OCI-LY7 (cell line): ENCODE results near the gene LHX6. TPM values are rescaled to one million over a fixed set of nuclear protein-coding genes. Genes with fewer than 3 reads are reported as not detected.

ENCODE experiments used
- BruUV-seq: library from RNA; stranded (reverse); fragments of 400-500 nt; replicated peaks from 2 replicates; lab custom pipeline; 2021; lab: Mats Ljungman, UMichigan
- CTCF ChIA-PET: fragments of 300-600 bp; sonication (Branson Sonifier 250); formaldehyde crosslinking; loops from one replicate; lab custom pipeline; 2022; ENCODE audit warnings: antibody characterized with exemption; ENCODE audit not compliant: unreplicated experiment; lab: Charles Lee
- POLR2A ChIA-PET: fragments of 300-600 bp; sonication (Branson Sonifier 250); formaldehyde crosslinking; loops from one replicate; lab custom pipeline; 2022; ENCODE audit warnings: antibody characterized with exemption; lab: Charles Lee
- DNase-seq: peaks from one replicate; pipeline ENCODE4 v3.0.0-alpha.2; 2015; ENCODE audit warnings: low spot score
- H2AFZ ChIP-seq: fragments of 200-600 bp; sonication (generic), shearing (Covaris generic); 2 replicates; pipeline ENCODE4 v1.6.1; 2014; ENCODE audit warnings: mild to moderate bottlenecking, antibody characterized with exemption, low read length, moderate library complexity
- H3K27ac ChIP-seq: fragments of 200-600 bp; sonication (generic); 2 replicates; pipeline ENCODE4 v1.5.1; 2014; ENCODE audit warnings: mixed run types, low read depth, mild to moderate bottlenecking, moderate library complexity, low read length, inconsistent platforms; ENCODE audit not compliant: poor library complexity, severe bottlenecking
- H3K36me3 ChIP-seq: fragments of 200-600 bp; sonication (generic); 2 replicates; pipeline ENCODE4 v1.6.1; 2014; ENCODE audit warnings: mild to moderate bottlenecking, antibody characterized with exemption, low read length, moderate library complexity, mixed read lengths; ENCODE audit not compliant: insufficient read depth
- H3K4me1 ChIP-seq: fragments of 200-600 bp; sonication (generic); 2 replicates; pipeline ENCODE4 v1.5.1; 2014; ENCODE audit warnings: mild to moderate bottlenecking, low read length; ENCODE audit not compliant: insufficient read depth, poor library complexity, severe bottlenecking
- H3K4me2 ChIP-seq: fragments of 200-600 bp; sonication (generic); 2 replicates; pipeline ENCODE4 v1.6.1; 2014; ENCODE audit warnings: mild to moderate bottlenecking, low read length
- H3K4me3 ChIP-seq: fragments of 200-600 bp; sonication (generic); 2 replicates; pipeline ENCODE4 v1.5.1; 2014; ENCODE audit warnings: mild to moderate bottlenecking, low read depth, low read length; ENCODE audit not compliant: poor library complexity, severe bottlenecking
- H3K79me2 ChIP-seq: fragments of 200-600 bp; sonication (generic); 2 replicates; pipeline ENCODE4 v1.6.1; 2016; ENCODE audit warnings: low read depth, mild to moderate bottlenecking, low read length, moderate library complexity, mixed read lengths; ENCODE audit not compliant: insufficient read depth
- H3K9me2 ChIP-seq: fragments of 200-600 bp; sonication (generic); 2 replicates; pipeline ENCODE4 v1.6.1; 2016; ENCODE audit warnings: mild to moderate bottlenecking, low read length, mixed read lengths; ENCODE audit not compliant: insufficient read depth
- H3K9me3 ChIP-seq: fragments of 200-600 bp; sonication (generic); 2 replicates; pipeline ENCODE4 v1.6.1; 2014; ENCODE audit warnings: mild to moderate bottlenecking, mixed run types, low read length, mixed read lengths
- H4K20me1 ChIP-seq: fragments of 200-600 bp; sonication (generic); 2 replicates; pipeline ENCODE4 v1.6.1; 2014; ENCODE audit warnings: mild to moderate bottlenecking, antibody characterized with exemption, low read length, moderate library complexity, mixed read lengths; ENCODE audit not compliant: insufficient read depth
- CTCF ChIP-seq: fragments of 200-600 bp; sonication (generic); conservative IDR thresholded peaks from 2 replicates; pipeline ENCODE4 v1.5.1; 2014; ENCODE audit warnings: mild to moderate bottlenecking, antibody characterized with exemption, low read length, moderate library complexity, mixed read lengths
- EZH2phosphoT487 ChIP-seq: fragments of 200-600 bp; sonication (generic); IDR thresholded peaks from 2 replicates; pipeline ENCODE4 v1.6.1; 2018; ENCODE audit warnings: low read depth, borderline replicate concordance, mild to moderate bottlenecking, mixed run types, antibody characterized with exemption, low read length, moderate library complexity, mixed read lengths
- intact Hi-C: fragments of 100-400 bp; cut with micrococcal nuclease; formaldehyde crosslinking; loops from one replicate; pipeline ENCODE4 v1.10.0; 2022; ENCODE audit not compliant: unreplicated experiment
- total RNA-seq, 2 experiments: library from RNA; depleted of rRNA in 1 of 2; stranded (reverse); fragments of >200 nt in 1 of 2; shearing (Covaris generic) in 1 of 2; gene quantifications; 2 replicates each; pipeline ENCODE4 v1.2.3, GENCODE V29; 2014 to 2022

The LHX6 gene
- total RNA-seq, 2 experiments from 2014 or later, result not detected

- Histone ChIP-seq H3K4me2 (peak overlapping the region; percentile 45), H4K20me1 (no peaks in the 10 kb centered on the region), H3K9me3 (no peaks in the 10 kb centered on the region), H3K36me3 (no peaks in the 10 kb centered on the region), H3K79me2 (no peaks in the 10 kb centered on the region), H3K4me3 (peak overlapping the region; percentile 48), H2AFZ (peak overlapping the region; percentile 3; the same call in 1 of the 2 replicates), H3K4me1 (peaks cover 4% of the 10 kb centered on the region), H3K9me2 (no peaks in the 10 kb centered on the region), H3K27ac (no peak overlapping the region)
- TF ChIP-seq CTCF (no peak), EZH2phosphoT487 (no peak)
- intact Hi-C loops, result no loop called here
- ChIA-PET POLR2A (interaction anchor here (0.6 kb wide), 1 partner anchor 834 kb away, joined by 5 read pairs; no protein-coding TSS in a partner anchor), CTCF (no interaction called here)
- no TSS peak for BruUV-seq
- peak; percentile 72 for DNase-seq
These were observed 15.0 kb downstream of the LHX6 start for GRCh38 chr9:122213589-122214413.

DNA sequence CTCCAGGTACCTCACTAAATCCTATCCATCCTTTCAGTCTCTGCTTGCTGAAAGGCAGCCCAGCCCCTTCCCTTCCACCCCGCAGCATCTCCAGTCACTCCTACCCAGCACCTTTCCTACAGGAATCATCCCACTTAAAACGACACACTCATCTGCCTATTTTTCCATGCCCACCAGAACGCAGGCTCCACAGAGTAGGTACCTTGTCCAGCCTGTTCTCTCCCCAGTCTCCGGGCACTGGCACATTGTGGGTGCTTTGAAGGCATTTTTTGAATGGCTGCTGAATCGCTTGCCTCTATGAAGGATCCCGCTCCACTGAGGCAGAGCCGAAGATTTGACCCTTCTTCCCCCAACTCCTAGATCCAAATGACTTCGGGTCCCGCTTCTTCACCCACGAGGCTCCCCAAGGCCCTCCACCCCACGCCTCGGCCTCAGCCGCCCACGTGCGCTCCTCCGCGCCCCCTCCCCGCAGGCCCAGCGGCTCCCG lies 15.6 kb downstream of the LHX6 start:
- Histone ChIP-seq H3K4me3 (peak overlapping the region; percentile 48), H3K9me3 (no peaks in the 10 kb centered on the region), H4K20me1 (no peaks in the 10 kb centered on the region), H2AFZ (no peak overlapping the region), H3K36me3 (no peaks in the 10 kb centered on the region), H3K4me2 (peak overlapping the region; percentile 45; the same call in 1 of the 2 replicates), H3K27ac (no peak overlapping the region), H3K9me2 (no peaks in the 10 kb centered on the region), H3K4me1 (peaks cover 4% of the 10 kb centered on the region), H3K79me2 (no peaks in the 10 kb centered on the region)
- ChIA-PET POLR2A (no interaction called here), CTCF (no interaction called here)
- intact Hi-C loops, result no loop called here
- no TSS peak for BruUV-seq
- TF ChIP-seq CTCF (no peak), EZH2phosphoT487 (no peak)
- no peak for DNase-seq

DNA sequence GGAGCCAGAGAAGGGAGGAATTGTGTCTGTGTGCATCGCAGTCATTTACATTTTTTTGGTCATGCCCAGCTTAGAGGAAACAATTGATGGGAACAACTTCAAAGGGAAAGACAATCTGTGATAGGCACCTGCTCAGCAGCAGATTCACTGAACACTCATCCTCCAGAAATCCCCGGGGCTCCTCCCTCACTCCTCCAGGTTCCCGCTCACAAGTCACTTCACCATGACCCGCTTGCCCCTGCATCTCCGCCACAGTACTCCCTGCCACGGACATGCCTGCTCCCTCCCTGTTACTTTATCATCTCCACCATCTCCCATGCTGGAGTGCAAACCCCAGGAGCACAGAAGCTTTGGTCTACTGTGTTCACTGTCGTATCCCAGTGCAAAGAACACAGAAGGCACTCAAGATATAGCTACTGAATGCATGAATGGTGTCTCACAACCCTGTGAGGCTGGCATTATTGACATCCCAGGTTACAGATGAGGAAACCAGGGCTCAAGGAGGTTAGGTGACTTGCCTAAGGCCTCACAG lies 16.2 kb downstream of the LHX6 start:
- no peak overlapping the region for H3K27ac ChIP-seq
- peaks cover 4% of the 10 kb centered on the region for H3K4me1 ChIP-seq
- no peaks in the 10 kb centered on the region for H3K36me3 ChIP-seq
- DNase-seq, result no peak
- no peak overlapping the region for H3K4me2 ChIP-seq
- no peaks in the 10 kb centered on the region for H3K9me3 ChIP-seq
- H2AFZ ChIP-seq, result no peak overlapping the region
- intact Hi-C loops, result no loop called here
- POLR2A ChIA-PET, result no interaction called here
- CTCF ChIA-PET, result no interaction called here
- H4K20me1 ChIP-seq, result no peaks in the 10 kb centered on the region
- H3K4me3 ChIP-seq, result no peak overlapping the region
- TF ChIP-seq EZH2phosphoT487 (no peak), CTCF (no peak)
- no TSS peak for BruUV-seq
- no peaks in the 10 kb centered on the region for H3K79me2 ChIP-seq
- H3K9me2 ChIP-seq, result no peaks in the 10 kb centered on the region
